D721Med (cell line): ENCODE results near the gene MCTP1.
A peak's percentile ranks its signal among the peaks of the same experiment; 100 is the strongest.

Experiments used
- DNase-seq: peaks from one replicate; pipeline ENCODE4 v3.0.0; 2011; ENCODE audit warnings: low spot score; ENCODE audit not compliant: insufficient read length
- FAIRE-seq: peaks from 2 replicates; lab custom pipeline; 2011; peaks lifted over from hg19 to GRCh38; lab: Jason Lieb, UNC
- CTCF ChIP-seq: IDR thresholded peaks from 2 replicates; pipeline ENCODE4 v1.5.1; 2012; ENCODE audit warnings: mild to moderate bottlenecking, control low read depth; ENCODE audit not compliant: insufficient read depth; ENCODE audit errors: missing control alignments

The MCTP1 gene

GRCh38 chr5:95172659-95173058 is 112.2 kb downstream of the MCTP1 start:
- TF ChIP-seq CTCF: no peak
- FAIRE-seq (no peak), DNase-seq (no peak)

- DNase-seq (no peak), FAIRE-seq (no peak)
- TF ChIP-seq CTCF: no peak
These were observed 120.0 kb downstream of the MCTP1 start for GRCh38 chr5:95164861-95165260.

- FAIRE-seq: no peak
- no peak for TF ChIP-seq CTCF
- no peak for DNase-seq
These were observed 121.8 kb downstream of the MCTP1 start for GRCh38 chr5:95163079-95163478.

DNA sequence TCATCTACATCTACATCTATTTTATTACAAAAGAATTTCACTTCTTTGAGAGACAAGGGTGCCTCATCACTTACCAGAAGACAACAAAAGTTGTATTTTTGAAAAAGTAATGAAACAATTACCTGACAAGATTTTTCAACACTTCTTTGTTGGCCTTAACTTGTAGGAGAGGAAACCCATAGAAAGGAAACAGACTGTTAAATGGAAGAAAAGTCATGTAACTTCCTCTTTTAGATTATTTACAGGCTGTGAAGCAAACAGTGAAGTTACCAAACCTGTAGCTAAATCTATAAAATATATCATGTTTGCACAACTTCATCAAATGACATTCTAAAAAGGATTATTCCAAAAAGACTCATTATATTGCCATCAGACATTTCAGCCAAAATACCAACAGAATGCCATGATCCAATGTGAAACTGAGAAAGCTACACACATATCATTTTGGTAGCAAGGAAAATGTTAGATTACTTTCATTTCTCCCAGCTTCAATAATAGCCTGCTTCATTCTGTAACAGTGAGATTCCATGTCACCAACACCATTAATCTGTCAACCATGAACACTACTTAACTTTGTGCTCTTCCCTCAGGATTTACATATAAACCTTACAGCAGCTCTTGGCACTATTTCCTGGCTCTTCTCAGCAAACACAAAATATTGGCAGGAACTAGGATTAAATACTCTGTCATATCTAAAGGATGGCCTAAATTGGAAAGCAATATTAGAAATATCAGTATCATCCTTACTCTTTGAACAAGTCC is 122.5 kb downstream of the MCTP1 start:
- no peak for TF ChIP-seq CTCF
- no peak for DNase-seq
- FAIRE-seq: no peak

- DNase-seq (no peak), FAIRE-seq (peak; percentile 35)
- TF ChIP-seq CTCF: no peak
These were observed 125.3 kb downstream of the MCTP1 start for GRCh38 chr5:95159603-95160002.

GRCh38 chr5:95155888-95156287 is 129.0 kb downstream of the MCTP1 start:
- no peak for TF ChIP-seq CTCF
- DNase-seq (no peak), FAIRE-seq (no peak)

- TF ChIP-seq CTCF: no peak
- no peak for DNase-seq
- no peak for FAIRE-seq
These were observed 131.4 kb downstream of the MCTP1 start for GRCh38 chr5:95153511-95153910.
